Nephron progenitor cell (in vitro differentiated cells): ENCODE measurements around the gene C6orf163.
A peak's percentile ranks its signal among the peaks of the same experiment; 100 is the strongest.

Source experiments
- DNase-seq: peaks from one replicate; pipeline ENCODE4 v3.0.0; 2021
- H3K27ac Mint-ChIP-seq: 2 replicates; pipeline ENCODE4 v1.8.0; 2021; ENCODE audit warnings: mild to moderate bottlenecking, moderate library complexity, mixed read lengths
- H3K27me3 Mint-ChIP-seq: 2 replicates; pipeline ENCODE4 v1.8.0; 2021; ENCODE audit warnings: mild to moderate bottlenecking, low read depth, mixed read lengths; ENCODE audit not compliant: poor library complexity
- H3K36me3 Mint-ChIP-seq: 2 replicates; pipeline ENCODE4 v1.8.0; 2021; ENCODE audit warnings: low read depth, mixed read lengths
- H3K4me1 Mint-ChIP-seq: 2 replicates; pipeline ENCODE4 v1.8.0; 2021; ENCODE audit warnings: mixed read lengths
- H3K4me3 Mint-ChIP-seq: 2 replicates; pipeline ENCODE4 v1.8.0; 2021; ENCODE audit warnings: mild to moderate bottlenecking, moderate library complexity, mixed read lengths
- H3K9me3 Mint-ChIP-seq: 2 replicates; pipeline ENCODE4 v1.8.0; 2021; ENCODE audit warnings: mild to moderate bottlenecking, moderate library complexity, mixed read lengths
- TF ChIP-seq, protein P1 (sequence below): fragments of 200-600 bp; sonication (generic); IDR thresholded peaks from 2 replicates; pipeline ENCODE4 v1.5.0; 2021; ENCODE audit warnings: antibody characterized with exemption

Gene C6orf163

GRCh38 chr6:87376643-87377042 is 32.0 kb downstream of the C6orf163 start:
- no peak overlapping the region for H3K27ac Mint-ChIP-seq
- no peaks in the 10 kb centered on the region for H3K4me1 Mint-ChIP-seq
- TF ChIP-seq, protein P1, sequence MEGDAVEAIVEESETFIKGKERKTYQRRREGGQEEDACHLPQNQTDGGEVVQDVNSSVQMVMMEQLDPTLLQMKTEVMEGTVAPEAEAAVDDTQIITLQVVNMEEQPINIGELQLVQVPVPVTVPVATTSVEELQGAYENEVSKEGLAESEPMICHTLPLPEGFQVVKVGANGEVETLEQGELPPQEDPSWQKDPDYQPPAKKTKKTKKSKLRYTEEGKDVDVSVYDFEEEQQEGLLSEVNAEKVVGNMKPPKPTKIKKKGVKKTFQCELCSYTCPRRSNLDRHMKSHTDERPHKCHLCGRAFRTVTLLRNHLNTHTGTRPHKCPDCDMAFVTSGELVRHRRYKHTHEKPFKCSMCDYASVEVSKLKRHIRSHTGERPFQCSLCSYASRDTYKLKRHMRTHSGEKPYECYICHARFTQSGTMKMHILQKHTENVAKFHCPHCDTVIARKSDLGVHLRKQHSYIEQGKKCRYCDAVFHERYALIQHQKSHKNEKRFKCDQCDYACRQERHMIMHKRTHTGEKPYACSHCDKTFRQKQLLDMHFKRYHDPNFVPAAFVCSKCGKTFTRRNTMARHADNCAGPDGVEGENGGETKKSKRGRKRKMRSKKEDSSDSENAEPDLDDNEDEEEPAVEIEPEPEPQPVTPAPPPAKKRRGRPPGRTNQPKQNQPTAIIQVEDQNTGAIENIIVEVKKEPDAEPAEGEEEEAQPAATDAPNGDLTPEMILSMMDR = no peak
- peaks cover 13% of the 10 kb centered on the region for H3K36me3 Mint-ChIP-seq
- peaks cover 4% of the 10 kb centered on the region for H3K27me3 Mint-ChIP-seq
- no peak for DNase-seq
- no peak overlapping the region for H3K4me3 Mint-ChIP-seq
- H3K9me3 Mint-ChIP-seq = peaks cover 12% of the 10 kb centered on the region

- H3K36me3 Mint-ChIP-seq = peaks cover 13% of the 10 kb centered on the region
- no peaks in the 10 kb centered on the region for H3K27me3 Mint-ChIP-seq
- H3K27ac Mint-ChIP-seq = no peak overlapping the region
- no peak overlapping the region for H3K4me3 Mint-ChIP-seq
- no peak for DNase-seq
- no peaks in the 10 kb centered on the region for H3K9me3 Mint-ChIP-seq
- no peaks in the 10 kb centered on the region for H3K4me1 Mint-ChIP-seq
- TF ChIP-seq, protein P1 = no peak
These were observed 34.3 kb downstream of the C6orf163 start for GRCh38 chr6:87378947-87379346.

DNA sequence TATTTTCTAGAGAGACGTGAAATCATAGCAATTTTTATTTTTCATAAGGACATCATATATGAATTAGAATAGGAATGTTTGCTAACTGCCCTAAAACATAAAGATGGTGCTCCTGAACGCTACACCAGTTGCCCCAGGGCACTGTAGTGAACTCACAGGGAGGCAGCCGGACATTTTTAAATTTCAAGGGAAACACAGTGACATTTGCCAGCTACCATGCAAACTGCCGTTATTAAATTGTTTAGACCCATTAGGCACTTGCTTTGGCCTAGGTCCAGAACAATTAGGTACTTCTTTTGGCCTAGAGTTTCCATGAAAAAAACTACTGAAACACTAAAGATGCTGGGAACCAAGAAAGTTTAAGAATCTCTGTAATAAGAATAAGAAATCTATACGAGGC is 38.2 kb downstream of the C6orf163 start:
- Mint-ChIP-seq H3K4me3 (no peak overlapping the region), H3K27ac (no peak overlapping the region), H3K4me1 (no peaks in the 10 kb centered on the region), H3K36me3 (peaks cover 5% of the 10 kb centered on the region), H3K27me3 (no peaks in the 10 kb centered on the region), H3K9me3 (no peaks in the 10 kb centered on the region)
- TF ChIP-seq, protein P1 = no peak
- no peak for DNase-seq

DNA sequence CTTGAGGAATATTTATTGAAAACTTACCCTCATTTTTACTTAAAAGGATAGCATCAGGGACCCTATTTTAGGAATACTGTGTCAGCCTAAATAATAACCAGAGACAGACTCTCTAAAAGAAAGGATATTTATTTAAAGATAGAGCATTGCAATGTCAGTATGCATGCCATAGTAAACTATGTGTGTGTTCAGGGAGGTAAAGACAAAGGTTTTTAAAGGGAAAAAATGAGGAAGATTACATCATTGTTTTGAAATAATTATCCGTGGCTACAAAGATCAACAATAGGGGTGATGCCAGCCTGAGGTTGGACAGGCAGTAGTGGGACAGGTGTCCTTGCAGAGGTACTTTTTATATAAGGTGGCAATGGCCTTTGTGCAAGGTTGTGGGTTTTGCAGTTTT is 39.4 kb downstream of the C6orf163 start:
- no peaks in the 10 kb centered on the region for H3K9me3 Mint-ChIP-seq
- DNase-seq = no peak
- no peak overlapping the region for H3K4me3 Mint-ChIP-seq
- H3K4me1 Mint-ChIP-seq = no peaks in the 10 kb centered on the region
- no peak overlapping the region for H3K27ac Mint-ChIP-seq
- TF ChIP-seq, protein P1 = no peak
- no peaks in the 10 kb centered on the region for H3K27me3 Mint-ChIP-seq
- H3K36me3 Mint-ChIP-seq = peaks cover 5% of the 10 kb centered on the region

GRCh38 chr6:87384449-87384848 is 39.8 kb downstream of the C6orf163 start:
- Mint-ChIP-seq H3K4me3 (no peak overlapping the region), H3K27ac (no peak overlapping the region), H3K9me3 (no peaks in the 10 kb centered on the region), H3K27me3 (no peaks in the 10 kb centered on the region), H3K36me3 (peaks cover 5% of the 10 kb centered on the region), H3K4me1 (no peaks in the 10 kb centered on the region)
- no peak for DNase-seq
- TF ChIP-seq, protein P1 = no peak

DNA sequence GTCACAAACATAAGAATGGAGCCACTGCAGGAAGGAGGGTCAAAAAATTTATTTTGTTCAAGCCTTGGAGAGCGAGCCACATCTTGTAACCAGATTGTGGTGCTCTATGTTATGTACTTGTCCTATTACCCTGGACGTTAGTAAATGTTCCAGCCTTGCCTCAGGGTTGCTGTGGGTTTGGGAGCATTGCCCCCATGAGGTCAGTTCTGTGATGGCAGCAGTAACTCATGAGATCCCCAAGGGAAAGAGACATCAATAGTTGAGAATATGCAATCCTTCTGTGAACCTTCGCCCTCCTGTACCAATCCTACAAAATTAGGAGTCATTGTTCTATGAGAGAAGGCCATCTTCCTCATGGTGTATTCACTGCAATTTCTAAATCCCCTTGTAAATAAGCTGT is 46.7 kb downstream of the C6orf163 start:
- TF ChIP-seq, protein P1 = peak; percentile 34
- H3K27ac Mint-ChIP-seq = no peak overlapping the region
- H3K36me3 Mint-ChIP-seq = no peaks in the 10 kb centered on the region
- DNase-seq = peak; percentile 16
- H3K9me3 Mint-ChIP-seq = no peaks in the 10 kb centered on the region
- H3K27me3 Mint-ChIP-seq = no peaks in the 10 kb centered on the region
- H3K4me3 Mint-ChIP-seq = no peak overlapping the region
- H3K4me1 Mint-ChIP-seq = no peaks in the 10 kb centered on the region
